Ectodermal cell (in vitro differentiated cells): Measurements from ENCODE around the gene MIR17HG.

ENCODE experiments used
- H3K27ac ChIP-seq: 2 replicates; pipeline ENCODE4 v1.7.0; 2013; ENCODE audit warnings: mild to moderate bottlenecking, low read depth, low read length; ENCODE audit not compliant: insufficient read depth, poor library complexity, severe bottlenecking
- H3K27me3 ChIP-seq: 2 replicates; pipeline ENCODE4 v1.7.0; 2013; ENCODE audit warnings: mild to moderate bottlenecking, low read length; ENCODE audit not compliant: insufficient read depth, control insufficient read depth, poor library complexity, severe bottlenecking
- H3K36me3 ChIP-seq: one replicate; pipeline ENCODE4 v1.7.0; 2013; ENCODE audit warnings: low read length; ENCODE audit not compliant: control insufficient read depth, insufficient read depth
- H3K4me1 ChIP-seq: one replicate; pipeline ENCODE4 v1.7.0; 2013; ENCODE audit warnings: low read length; ENCODE audit not compliant: control insufficient read depth, insufficient read depth
- H3K4me3 ChIP-seq: 2 replicates; pipeline ENCODE4 v1.7.0; 2013; ENCODE audit warnings: low read depth, low read length, control low read depth; ENCODE audit not compliant: insufficient read depth
- H3K9me3 ChIP-seq: 2 replicates; pipeline ENCODE4 v1.7.0; 2013; ENCODE audit warnings: mild to moderate bottlenecking, low read length, moderate library complexity; ENCODE audit not compliant: control insufficient read depth
- WGBS, 2 experiments: methylation state at CpG; one replicate each; pipeline ENCODE4 v1.1.7; 2013; ENCODE audit warnings: missing lambda C conversion rate in 2 of 2; 5-methylcytosine and 5-hydroxymethylcytosine counted together

MIR17HG gene

DNA sequence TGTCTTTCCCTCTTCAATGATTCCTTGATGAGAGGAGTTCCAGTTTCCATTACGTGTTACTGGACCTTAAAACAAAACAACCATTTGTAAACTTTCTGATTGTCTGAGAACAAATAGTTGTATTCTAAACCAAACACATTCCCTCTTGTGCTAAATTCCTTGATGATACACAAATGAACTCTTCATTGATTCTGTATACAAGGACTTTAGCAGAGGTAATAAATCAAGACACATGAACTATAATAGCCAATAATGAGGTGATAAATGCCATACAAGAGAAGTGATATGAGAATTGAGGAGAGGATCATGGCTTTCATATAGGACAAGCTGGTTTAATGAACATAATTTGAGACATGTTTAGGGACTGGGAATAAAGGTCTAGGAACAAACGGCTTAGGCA is 37.4 kb downstream of the MIR17HG start:
- Histone ChIP-seq H3K4me3 (no peak overlapping the region), H3K27ac (no peak overlapping the region), H3K4me1 (no peaks in the 10 kb centered on the region), H3K9me3 (no peaks in the 10 kb centered on the region), H3K27me3 (no peaks in the 10 kb centered on the region), H3K36me3 (no peaks in the 10 kb centered on the region)
- WGBS, 2 experiments: 98 to 99% methylated on average over 2 of the region's 2 CpGs

DNA sequence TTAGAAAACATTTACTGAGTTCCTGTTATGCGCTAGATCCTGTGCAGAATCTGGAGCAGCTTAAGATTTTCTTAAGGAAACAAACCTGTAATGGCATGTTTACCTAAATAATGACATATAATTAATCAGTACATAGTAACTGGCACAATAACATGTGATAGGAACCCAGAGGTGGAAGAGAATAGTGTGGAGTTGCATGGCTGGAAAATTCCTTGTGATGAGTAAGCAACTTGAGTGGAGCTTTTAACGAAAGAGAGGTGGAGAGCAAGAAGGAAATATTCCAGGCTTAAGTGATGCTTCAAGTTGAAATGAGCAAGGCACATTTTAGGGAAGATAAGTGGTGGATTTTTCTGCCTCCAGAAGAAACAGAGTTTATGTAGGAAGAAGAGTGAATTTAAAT is 41.7 kb downstream of the MIR17HG start:
- Histone ChIP-seq H3K27ac (no peak overlapping the region), H3K27me3 (no peaks in the 10 kb centered on the region), H3K36me3 (no peaks in the 10 kb centered on the region), H3K4me3 (no peak overlapping the region), H3K4me1 (no peaks in the 10 kb centered on the region), H3K9me3 (no peaks in the 10 kb centered on the region)
- 83 to 87% methylated on average over 2 of the region's 2 CpGs for WGBS, 2 experiments

DNA sequence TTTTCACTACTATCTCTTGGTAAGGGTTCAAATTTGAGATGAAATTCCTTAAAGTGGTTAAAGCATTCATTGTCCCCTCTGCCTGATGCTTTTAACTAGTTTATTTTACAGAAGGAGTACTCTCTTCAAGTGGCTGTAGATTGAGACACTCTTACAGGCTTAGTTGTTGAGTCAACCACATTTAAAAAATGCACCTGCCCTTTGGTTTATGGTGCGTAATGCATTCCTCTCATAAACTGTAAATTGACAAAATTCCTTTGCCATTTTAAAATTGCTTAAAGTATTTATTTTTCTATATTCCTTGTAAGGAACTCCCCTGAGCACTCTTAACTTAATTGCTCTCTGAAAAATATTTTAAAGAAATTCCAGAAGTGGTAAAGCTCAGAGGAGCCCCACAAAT is 50.1 kb downstream of the MIR17HG start:
- H3K9me3 ChIP-seq: no peaks in the 10 kb centered on the region
- no peak overlapping the region for H3K27ac ChIP-seq
- H3K27me3 ChIP-seq: peaks cover 60% of the 10 kb centered on the region
- H3K4me1 ChIP-seq: peaks cover 3% of the 10 kb centered on the region
- 93 to 100% methylated on average over 1 of the region's 1 CpG for WGBS, 2 experiments
- no peaks in the 10 kb centered on the region for H3K36me3 ChIP-seq
- H3K4me3 ChIP-seq: no peak overlapping the region

DNA sequence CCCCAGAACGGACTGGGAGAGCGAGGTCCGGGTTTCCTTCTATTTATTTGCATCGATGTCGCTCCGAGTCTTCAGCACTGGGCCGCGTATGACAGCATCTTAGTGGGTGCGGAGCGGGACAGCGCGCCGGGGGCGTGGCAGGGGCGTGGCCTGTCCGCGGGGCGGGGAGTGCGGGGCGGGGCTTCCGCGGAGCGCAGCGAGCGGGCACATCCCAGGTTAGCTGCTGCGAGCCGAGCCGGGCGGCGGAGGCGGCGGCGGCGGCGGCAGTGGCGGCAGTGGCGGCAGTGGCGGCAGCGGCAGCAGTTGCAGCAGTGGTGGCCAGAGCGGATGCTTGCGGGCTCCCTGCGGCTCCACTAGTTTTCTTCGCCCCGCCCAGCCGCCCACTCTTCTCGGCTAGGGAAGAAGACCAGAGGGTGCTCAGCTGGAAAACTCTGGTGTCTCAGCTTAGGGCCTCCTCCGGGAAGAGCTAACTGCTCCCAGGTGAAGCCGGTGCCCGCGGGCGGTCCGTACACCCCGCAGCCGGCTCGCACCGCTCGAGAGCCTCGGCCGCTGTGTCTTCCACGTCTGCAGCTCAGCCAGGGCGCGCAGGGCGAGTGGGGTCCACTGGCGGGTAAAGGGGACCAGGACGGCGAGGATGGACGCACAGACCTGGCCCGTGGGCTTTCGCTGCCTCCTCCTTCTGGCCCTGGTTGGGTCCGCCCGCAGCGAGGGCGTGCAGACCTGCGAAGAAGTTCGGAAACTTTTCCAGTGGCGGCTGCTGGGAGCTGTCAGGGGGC is 51.1 kb downstream of the MIR17HG start, which contains the start of gene GPC5:
GPC5 (plus strand) TSS at position 209 of the 776 bp plus-strand sequence.
- Histone ChIP-seq H3K4me1 (peaks cover 3% of the 10 kb centered on the region), H3K9me3 (no peaks in the 10 kb centered on the region), H3K27me3 (peaks cover 60% of the 10 kb centered on the region), H3K4me3 (peak within 1 kb of the TSS; percentile 63), H3K27ac (no peak within 1 kb of the TSS), H3K36me3 (no peaks in the 10 kb centered on the region)
- 1% methylated on average over 76 of the region's 76 CpGs for WGBS, 2 experiments

DNA sequence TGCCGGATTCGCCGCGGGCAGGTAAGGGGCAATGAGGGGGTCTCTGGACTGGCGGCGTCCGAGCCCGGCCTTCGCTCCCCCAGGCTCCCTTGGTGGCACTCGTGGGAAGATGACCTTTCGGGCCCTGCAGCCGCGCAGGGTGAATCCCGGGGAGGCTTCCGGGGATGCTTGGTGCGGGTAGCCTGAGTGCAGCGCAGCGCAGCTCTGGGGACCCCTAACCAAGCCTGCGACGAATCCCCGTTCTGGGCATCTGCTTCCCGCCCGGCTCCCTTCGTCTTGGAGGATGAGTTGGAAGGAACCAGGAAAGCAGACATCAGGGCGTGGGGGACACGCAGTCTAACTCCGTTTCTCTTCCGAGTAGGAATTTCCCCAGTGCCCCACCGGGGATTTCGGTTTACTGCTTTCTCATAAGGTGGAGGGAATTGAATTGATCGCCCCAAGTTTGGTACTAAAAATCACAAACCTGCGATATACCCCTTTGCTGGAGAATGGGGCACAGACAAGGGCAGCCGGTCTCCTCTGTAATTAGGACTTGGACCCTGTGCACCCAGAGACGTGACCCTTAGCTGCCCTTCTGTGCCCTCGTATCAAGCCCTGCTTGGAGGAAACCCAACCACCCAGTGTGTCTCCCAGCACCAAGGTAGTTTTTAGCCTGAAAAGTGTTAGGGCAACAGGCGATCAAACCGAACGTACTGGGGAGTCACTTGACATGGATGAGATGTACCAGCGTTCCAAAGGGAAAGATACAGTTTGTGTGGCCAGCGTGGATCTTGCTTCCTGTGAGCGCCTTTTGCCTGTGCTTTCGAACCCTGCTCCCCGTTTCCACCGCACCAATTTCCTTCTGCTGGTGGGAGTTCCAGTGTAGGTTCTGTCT is 51.9 kb downstream of the MIR17HG start:
- 36 to 37% methylated on average over 44 of the region's 44 CpGs for WGBS, 2 experiments
- H3K27me3 ChIP-seq: peaks cover 60% of the 10 kb centered on the region
- no peak overlapping the region for H3K27ac ChIP-seq
- no peaks in the 10 kb centered on the region for H3K36me3 ChIP-seq
- peak overlapping the region; percentile 63 for H3K4me3 ChIP-seq
- peaks cover 3% of the 10 kb centered on the region for H3K4me1 ChIP-seq
- no peaks in the 10 kb centered on the region for H3K9me3 ChIP-seq

DNA sequence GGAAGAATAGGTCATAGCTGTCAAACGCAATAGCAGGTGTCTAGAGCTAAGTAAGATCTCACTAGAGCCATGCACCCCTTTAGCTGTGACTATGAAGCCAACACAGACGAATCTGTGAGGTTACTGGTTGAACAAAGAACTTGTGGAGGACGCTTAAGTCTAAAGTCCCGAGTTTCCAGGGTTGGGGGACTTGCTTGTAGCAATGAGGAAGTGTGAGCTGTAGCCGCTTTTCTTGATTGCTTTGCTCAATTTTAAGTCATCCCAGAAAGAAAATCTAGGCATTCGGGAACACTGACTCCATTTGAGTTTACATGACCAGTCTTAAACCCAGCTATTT is 52.5 kb downstream of the MIR17HG start:
- Histone ChIP-seq H3K9me3 (no peaks in the 10 kb centered on the region), H3K4me3 (no peak overlapping the region), H3K4me1 (peaks cover 3% of the 10 kb centered on the region), H3K27ac (no peak overlapping the region), H3K27me3 (peaks cover 60% of the 10 kb centered on the region), H3K36me3 (no peaks in the 10 kb centered on the region)
- 82 to 88% methylated on average over 6 of the region's 6 CpGs for WGBS, 2 experiments

DNA sequence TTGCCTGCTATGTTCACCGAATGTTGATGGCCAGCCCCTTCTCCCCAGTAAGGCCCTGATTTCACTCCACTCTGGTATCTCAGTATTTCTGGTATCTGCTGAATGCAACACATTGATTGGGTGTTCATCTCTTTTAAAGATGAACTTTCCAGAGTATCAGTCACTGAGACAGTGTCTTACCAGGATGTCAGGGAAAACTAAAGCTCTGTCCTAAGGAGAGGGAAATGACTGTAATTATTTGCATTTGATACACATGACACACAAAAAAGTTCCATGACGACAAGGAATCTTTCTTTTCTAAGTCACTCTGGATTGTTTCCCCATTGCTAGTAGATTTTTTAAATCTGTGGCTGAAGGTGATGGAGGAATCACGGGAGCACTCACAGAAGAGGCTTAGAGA is 53.2 kb downstream of the MIR17HG start:
- Histone ChIP-seq H3K27me3 (peaks cover 60% of the 10 kb centered on the region), H3K4me3 (no peak overlapping the region)
- 90 to 92% methylated on average over 3 of the region's 3 CpGs for WGBS, 2 experiments

DNA sequence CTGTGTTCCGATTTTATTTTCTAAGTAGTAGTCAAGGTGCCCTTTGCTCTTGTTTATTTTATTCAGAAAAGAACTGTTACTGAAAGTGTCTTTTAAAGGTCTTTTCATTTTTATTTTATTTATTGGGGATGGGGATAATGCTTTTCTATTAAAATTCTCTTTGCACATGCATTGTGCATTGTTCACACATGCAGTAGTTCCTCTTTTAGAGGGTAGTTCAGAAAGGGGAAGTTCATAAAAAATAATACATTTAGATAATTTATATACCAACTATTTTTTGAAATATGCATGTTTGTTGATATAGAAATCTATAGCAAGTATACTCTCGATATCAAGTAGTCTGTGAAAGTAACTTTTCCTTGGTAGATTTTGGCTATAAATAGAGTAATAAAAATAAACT is 54.4 kb downstream of the MIR17HG start:
- WGBS, 2 experiments: 78 to 98% methylated on average over 1 to 2 of the region's 2 CpGs
- H3K4me3 ChIP-seq: no peak overlapping the region
- H3K27me3 ChIP-seq: peaks cover 49% of the 10 kb centered on the region
- H3K4me1 ChIP-seq: peaks cover 3% of the 10 kb centered on the region
- H3K9me3 ChIP-seq: no peaks in the 10 kb centered on the region
- no peak overlapping the region for H3K27ac ChIP-seq
- no peaks in the 10 kb centered on the region for H3K36me3 ChIP-seq

More for the DNA sequence above, 53.2 kb downstream of the MIR17HG start:
- Histone ChIP-seq H3K4me1 (peaks cover 3% of the 10 kb centered on the region), H3K9me3 (no peaks in the 10 kb centered on the region), H3K36me3 (no peaks in the 10 kb centered on the region), H3K27ac (no peak overlapping the region)
